Limb (tissue), 2 donors: Measurements from ENCODE around the gene RESP18.
A peak's percentile ranks its signal among the peaks of the same experiment; 100 is the strongest.
"Not testable (repeated sequence)": the region's sequence is repeated elsewhere in the genome, so short reads cannot be mapped to it uniquely, and the experiment has no call there.

Experiments
- DNase-seq, 2 donors: peaks; one replicate each; pipeline ENCODE4 v3.0.0-alpha.2; 2016; ENCODE audit errors: extremely low spot score in 2 of 2

The RESP18 gene

DNA sequence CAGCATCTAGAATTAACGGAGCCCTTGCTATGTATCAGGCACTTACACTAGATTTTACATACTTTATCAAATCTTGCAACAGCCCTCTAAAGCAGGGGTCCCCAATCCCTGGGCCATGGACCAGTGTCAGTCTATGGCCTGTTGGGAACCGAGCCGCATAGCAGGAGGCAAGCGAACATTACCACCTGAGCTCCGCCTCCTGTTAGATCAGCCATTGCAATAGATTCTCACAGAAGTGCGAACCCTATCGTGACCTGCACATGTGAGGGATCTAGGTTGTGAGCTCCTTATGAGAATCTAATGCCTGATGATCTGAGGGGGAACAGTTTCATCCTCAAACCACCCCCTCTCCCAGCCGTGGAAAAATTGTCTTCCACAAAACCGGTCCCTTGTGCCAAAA lies 39.9 kb downstream of the RESP18 start:
- DNase-seq = no peak

DNA sequence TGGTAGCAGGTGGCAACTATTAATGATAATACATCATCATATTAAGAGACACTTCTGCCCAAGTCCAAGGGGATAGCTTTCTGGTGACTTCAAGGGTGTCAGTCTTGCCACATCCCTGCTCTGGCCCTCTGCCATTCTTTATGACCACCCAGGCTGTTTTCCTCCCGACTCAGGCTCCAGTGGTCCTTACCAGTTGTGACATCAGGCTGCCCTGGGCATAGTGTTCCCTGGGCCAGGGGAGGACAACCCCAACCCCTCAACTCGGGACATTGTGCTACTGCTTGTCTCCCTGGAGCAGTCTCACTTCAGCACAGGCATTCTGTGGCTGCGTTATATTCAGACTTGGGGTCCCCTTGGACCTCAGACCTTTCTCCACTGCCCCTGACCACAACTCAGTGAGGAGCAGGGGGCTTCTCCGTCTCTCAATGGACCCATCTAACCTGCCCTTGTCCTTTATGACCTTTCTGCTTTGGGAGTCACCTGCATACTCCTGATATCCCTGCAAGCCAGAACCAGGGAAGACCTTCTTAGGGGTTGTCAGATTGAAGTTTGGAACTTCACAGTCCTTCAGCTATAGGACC lies 40.5 kb downstream of the RESP18 start:
- no peak for DNase-seq

DNA sequence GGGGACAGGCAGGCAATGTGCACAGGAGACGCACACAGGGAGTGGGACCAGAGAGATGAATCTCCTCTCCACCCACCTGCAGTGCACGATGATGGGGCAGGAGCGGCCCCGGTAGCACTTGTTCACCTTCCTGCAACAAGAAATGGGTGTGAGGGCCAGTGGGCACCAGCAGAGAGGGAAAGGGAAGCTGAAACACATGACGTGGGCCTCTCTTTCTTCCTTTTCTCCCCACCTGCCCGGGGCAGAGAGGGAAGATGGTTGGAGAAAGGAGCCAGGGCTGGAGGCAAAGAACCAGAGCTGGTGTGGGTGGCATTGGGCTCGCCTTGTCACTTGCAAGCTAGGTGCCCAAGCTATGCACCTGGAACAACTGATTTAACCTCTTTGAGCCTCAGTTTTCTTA lies 41.1 kb downstream of the RESP18 start:
- no peak for DNase-seq

DNA sequence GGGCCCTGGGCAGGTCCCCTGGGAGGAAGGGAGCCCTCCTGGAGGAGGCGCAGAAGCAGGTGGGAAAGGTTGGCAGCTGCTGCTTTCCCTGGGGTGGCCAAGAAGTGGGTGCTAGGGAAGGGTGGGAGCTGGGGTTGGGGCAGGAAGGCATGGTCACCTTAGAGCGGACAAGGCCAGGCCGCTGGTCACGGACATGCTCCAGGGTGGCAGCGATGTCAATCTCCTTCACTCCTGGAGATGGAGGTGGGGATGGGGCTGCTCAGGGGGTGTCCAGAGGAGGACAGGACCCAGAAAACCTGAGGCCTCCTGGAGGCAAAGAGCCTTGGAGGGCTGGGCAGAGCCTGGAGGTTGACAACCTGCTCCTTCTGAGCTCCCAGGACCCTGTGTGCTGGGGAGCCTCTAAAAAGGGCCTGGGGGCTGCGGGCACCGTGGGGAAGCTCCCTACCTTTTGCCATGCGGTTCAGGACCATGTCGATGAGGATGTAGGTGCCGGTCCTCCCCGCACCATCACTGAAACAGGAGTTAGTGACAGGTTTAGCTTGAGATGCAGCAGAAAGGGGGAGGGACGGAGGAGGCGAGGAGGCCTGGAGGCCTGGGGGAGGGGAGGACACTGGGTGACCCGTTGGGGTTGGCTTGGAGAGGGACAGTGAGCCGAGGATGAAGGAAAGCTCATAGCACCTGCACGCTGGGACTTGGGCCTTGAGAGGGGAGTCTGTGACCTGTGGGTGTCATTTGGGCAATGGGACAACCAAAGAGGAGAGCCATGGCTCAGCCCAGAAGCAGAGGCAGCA lies 42.0 kb downstream of the RESP18 start:
- DNase-seq = no peak

DNA sequence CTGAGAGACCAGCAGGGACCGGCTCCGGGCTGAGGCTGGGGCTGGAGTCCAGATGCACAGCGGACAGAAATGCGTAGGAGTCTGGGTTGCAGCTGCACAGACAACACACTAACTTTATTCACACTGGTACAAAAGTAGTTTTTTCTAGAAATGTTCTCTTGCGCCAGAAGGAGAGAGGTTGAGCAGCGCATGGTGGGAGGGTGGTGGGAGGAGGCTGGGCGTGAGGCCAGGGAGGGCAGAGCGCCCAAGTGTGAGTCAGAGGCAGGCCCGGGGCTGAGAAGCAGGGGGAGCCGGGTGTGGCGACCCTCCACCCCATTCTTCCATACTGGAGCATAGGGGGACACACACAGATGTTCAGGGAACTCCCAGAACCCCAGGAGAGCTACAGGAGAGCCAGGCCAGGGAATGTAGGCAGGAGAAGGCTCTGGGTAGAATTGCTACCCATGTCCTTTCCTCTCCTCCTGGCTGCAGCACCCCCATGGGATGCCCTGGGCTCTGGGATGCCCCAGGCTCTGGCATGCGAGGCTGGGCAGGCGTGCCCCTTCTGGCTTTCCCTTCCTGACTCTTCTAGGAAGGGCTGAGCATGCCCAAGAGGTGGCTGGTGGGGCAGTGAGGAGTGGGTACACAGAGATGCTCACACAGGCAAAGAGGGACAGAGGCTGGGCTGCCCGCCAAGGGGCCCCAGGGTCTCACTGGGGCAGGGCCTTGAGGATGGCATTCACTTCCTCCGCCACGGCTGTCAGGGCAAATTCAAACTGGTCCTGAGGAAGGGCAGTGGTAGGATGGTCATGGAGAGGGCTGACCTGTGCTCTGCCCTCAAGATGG lies 42.8 kb downstream of the RESP18 start:
- DNase-seq = peak; percentile 77 to 89

DNA sequence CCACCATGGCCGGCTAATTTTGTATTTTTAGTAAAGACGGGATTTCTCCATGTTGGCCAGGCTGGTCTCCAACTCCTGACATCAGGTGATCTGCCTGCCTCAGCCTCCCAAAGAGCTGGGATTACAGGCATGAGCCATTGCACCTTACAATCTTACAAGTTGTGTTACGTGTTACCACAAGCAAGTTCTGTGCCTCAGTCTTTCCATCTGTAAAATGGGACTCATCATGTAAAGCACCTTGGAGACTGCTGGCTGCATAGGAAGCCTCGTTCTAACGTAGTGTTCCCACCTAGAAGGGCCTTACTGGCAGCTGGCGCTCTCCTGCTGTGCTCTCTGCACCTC lies 43.4 kb downstream of the RESP18 start:
- no peak for DNase-seq

DNA sequence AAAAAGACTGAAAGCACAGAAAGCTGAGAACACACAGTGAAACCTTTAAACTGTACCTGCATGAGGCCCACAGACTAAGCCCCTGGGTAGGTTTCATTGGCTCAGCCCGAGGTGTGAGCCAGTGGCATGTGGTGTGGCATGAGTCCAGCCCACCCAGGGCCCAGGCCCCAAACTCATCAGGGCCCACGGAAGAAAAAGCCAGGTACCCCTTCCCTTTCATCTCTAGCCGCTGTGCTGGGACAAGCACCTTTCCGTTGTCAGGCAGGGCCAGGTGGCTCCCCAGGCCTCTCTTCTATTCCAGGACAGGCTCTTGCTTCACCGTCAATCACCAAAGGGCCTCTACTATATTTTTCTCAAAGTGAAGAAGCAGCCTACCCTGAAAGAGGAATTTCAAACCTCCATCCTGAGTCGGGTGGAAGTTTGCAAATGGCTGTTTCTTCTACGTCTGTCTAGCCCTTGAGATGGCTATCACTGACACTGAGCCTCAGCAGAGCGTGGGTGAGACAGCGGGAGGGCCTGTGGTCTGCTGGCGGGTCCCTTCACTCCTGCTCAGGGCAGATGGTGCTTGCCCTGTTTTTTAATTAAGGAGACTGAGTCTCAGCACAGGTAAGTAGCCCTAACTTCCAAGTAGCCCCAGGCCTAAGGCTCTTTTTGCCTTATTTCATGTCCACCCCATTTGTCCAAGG lies 44.8 kb downstream of the RESP18 start:
- no peak for DNase-seq

DNA sequence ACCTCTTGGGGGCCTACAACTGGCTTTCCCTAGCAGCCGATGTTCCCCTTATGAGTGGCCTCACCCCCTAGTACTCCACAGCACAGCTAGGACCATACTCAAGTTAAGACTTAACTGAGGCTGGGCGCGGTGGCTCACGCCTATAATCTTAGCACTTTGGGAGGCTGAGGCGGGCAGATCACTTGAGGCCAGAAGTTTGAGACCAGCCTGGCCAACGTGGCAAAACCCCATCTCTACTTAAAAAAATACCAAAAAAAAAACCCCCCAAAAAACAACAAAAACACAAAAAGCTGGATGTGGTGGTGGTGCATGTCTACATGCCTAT lies 45.5 kb downstream of the RESP18 start:
- not testable (repeated sequence) for DNase-seq

DNA sequence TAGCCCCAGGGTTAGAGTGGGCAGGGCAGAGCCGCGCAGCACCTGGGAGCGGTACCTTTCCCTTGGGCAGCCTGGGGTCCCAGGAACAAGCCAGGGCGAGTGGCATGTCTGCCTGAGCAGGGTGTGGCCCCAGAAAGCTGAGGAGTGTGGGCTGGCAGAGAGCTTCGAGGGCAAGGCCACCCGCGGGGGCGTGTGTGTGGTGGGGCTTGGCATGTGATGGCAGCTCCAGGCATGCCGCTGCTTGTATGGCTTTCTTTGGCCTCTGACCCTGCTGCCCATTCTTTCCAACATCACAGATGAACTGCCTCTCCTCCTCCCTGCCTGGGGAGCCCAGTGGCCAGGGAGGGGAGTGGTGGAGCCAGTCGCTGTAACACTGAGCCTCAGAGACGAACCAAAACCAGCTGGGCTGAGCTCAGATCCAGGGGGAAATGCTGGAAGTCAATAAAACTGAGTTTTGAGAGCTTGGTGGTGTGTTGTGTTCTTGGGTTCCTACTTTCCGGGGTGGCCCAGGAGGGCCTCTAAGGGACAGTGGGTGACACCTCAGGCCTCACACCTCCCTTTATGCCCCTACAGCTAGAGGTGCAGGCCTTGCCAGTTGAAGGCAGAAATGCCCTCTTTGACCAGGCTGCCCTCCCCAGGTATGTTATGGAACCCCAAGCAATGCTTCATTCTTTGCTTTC lies 46.0 kb downstream of the RESP18 start:
- DNase-seq = no peak

DNA sequence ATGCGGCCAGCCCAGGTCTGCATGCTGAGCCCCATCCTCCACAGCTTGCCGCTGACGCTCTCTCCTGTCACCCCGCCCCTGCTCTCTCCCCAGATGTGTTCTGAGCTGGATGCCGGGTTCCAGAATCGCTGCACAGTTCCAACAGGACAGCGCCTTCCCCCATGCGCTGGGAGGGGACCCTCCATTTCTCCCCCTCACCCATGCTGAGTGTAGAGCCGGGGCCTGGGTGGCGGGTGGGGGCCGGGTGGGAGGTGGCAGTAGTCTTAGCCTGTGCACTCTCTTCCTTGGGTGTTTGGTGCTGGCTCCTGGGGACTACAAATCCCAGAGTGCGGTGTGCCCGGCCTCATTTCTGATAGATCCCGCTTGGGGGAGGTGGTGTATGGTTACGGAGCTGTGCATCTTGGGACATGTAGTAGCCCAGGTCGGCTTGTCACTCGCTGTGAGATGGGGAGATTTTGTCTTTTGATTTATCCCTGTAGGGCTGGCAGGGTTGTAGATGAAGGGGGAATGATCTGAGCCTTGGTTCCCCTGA lies 46.6 kb downstream of the RESP18 start:
- DNase-seq = peak; percentile 55 to 68

DNA sequence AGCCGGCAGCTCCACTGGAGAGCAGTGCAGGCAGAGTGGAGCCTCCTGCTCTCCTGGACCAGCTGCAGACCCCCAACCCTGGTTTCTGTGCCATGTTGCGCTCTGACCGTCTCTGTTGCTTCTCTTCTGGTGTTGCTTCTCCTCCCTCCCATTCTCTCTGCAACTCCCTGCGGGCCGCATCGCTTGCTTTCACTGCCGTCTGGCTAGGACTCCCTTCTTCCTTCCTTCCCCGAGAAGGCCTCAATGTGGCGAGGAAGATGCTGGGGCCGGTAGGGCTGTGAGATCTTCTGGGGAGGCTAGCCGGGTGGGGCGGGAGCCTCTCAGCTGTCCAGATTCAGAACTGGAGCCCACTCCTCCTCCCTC lies 47.2 kb downstream of the RESP18 start:
- no peak for DNase-seq

DNA sequence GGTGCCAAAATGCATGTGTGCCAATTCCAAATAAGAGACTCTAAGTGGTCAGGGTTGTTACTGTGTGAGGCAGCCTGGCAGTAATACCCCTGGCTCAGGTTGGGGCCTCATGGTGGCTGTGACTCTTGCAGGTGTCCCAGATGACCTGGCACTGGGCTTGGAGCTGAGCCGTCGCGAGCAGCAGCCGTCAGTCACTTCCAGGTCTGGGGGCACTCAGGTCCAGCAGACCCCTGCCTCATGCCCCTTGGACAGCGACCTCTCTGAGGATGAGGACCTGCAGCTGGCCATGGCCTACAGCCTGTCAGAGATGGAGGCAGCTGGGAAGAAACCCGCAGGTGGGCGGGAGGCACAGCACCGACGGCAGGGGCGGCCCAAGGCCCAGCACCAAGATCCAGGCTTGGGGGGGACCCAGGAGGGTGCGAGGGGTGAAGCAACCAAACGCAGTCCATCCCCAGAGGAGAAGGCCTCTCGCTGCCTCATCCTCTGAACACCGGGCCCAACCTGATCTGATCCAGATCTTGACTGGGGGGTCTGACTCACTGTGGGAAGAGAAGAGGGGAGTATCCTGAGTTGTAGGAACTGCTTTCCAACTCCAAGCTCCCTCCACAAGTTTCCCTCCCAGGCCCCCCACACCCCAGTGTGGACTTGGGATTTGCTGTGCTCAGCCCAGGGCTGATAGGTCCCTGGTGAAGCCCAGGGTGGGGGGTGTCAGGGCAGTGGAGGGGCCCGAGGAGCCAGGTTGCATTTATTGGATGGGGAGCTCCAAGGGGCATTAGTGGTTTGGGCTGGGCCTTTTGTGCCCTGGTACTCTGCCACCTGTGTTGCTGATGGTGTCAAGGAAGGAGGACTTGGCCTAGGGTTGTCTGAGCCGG lies 47.8 kb downstream of the RESP18 start:
- DNase-seq = no peak

DNA sequence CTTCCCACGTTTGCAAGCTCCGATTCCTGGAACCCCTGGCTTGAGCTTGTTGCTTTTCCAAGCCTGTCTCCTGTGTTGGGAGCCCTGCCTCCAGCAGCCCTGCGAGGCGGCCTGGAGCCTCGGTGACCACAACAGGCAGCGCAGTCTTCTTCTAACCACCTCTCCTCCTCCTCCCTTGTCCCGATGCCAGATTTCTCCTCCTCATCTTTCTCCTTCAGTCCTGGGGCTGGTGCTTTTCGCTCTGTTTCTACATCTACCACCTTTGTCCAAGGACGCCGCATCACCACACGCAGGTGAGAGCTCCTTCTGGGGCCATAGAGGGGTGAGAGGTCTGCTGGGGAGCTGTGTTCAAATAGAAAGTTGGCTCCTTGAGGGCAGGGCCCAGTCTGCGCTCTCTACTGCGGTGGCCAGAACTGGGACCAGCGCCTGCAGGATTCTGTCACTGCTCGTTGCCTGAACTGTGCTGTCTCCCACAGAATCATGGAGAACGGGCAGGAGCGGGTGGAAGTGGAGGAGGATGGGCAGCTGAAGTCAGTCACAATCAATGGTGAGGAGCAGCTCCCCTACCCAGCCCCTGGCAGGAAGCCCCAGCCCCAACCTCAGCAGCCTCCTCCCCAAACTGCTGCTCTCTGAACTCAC lies 49.5 kb downstream of the RESP18 start:
- DNase-seq = no peak

DNA sequence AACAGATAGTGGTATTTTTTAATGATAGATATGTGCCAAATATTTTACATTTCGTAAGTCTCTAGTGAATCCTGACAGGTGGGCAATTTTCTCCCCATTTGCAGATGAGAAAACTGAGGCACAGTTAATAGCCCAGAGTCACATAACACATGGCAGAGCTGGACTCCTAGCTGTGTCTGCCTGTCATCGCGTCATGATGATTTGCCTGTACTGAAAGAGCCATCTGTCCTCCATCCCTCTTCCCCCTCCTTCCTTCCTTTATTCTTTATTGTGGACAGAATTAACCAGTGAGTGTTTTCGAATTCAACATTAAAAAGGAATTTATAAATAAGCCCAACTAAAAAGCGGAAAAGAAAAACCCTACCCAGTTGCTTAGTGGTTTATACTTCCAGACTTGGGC lies 50.2 kb downstream of the RESP18 start:
- DNase-seq = no peak

DNA sequence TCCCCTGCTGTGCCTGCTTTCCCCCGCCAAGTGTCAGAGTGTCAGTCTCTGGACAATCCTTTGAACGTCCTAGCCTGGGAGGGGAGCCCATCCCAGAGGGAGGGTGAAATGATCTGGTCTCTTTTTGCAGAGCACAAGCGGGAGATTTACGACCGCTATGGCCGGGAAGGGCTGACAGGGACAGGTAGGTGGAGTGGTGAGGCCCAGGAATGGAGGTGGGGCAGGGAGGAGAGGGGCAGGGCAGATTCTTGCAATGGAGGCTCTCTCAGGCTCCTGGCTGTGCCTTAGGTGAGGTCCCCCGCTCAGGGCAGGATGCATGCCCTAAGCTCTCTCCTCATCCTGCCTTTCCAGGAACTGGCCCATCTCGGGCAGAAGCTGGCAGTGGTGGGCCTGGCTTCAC lies 51.0 kb downstream of the RESP18 start:
- no peak for DNase-seq

DNA sequence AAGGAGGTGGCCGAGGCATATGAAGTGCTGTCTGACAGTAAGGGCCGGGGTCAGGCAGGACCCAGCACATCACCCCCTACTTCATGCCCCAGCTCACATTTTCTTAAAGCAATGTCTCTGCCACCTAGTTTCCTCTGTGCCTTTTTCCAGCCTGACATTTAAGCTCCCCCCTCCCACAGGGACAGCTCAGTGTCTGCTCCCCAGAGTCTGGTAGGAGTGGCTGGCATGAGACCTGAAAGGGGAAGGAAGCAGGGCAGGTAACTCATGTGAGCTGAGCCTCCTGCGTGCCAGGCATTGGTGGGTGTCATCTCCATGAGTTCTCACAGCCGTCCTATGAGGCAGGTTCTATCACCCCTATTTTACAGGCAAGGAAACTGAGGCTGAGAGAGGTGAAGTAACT lies 51.9 kb downstream of the RESP18 start:
- DNase-seq = no peak

DNA sequence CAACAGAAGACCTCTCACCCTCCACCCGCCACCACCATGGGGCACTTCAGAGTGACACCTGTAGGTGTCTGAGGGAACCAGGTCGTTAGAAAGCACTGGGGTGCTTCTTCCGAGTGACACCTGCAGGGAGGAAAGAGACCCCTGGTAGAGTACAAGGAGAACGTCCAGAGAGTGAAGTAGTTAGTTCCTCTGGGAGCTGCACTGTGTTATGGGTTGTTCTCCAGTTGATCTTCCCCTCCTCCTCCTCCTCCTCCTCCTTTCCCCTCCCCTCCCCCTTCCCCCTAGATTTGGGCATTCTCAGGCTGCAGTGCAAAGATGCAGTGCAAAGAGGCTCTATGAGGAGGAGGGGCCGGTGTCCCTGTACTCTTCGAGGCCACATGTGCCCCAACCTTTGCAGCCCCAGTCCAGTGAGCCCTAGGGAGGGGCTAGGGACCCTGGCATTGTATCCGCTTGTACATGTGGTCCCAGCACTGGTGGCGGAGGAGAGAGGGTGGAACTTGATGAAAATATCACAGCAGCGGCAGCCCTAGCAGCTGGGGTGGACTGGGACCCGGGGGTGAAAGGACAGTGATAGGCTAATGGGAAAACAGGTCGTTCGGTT lies 52.5 kb downstream of the RESP18 start:
- no peak for DNase-seq

DNA sequence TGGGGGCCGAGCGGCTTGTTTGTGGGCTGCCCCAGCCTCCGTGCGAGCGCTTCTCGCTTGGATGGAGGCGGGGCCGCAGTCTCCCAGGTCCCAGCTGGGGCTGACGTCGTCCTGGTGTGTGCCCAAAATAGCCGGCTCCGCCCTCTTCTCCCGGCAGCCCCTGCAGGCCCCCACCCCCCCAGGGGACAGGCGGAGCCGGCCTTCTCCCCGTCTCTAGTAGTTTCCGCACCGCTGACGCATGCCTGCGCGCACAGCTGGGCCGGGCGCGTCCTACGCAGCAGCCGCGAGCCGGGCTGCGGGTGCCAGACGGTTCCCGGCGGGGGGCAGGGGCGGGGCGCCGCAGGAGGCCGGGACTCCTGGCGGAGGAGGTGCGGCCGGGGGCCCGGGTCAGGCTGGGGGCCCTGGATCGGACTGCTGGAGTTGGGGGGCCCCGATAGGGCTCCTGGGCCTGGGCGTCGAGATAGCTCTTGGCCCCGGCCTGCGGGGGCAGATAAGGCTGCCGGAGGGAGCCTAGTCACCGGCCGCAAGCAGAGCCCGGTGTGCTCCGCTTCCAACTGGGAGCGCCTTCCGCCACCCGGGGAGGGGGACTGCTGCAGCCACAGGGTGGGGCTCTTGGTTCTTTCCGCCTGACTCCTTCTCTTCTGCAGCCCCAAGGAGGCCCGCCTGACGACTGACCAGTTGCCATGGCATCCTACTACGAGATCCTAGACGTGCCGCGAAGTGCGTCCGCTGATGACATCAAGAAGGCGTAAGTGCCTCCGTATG lies 53.2 kb downstream of the RESP18 start, which contains the start of gene DNAJB2:
Gene DNAJB2 (plus strand): TSS at position 216 of the 765 bp plus-strand sequence. CDS start 468 bp downstream, at position 684.
- DNase-seq = peak; percentile 97 to 99
